ENCODE data around the gene FOXP1. TPM values are rescaled to one million over a fixed set of nuclear protein-coding genes. Genes with fewer than 3 reads are reported as not detected.

The FOXP1 gene
- 100 to 1,000 TPM in 1 of 12 donors, 10 to 100 TPM in 11; 17.7 to 192 (median 22.0) TPM for polyA plus RNA-seq (ENCODE audit: insufficient read length in 12 of 12)
- long read RNA-seq, donor 1, partial matches to known transcripts, result 0 of 6 reads
- long read RNA-seq, donor 1, other reads (novel, unspliced or antisense), result 0 of 6 reads
- long read RNA-seq, donor 2, partial matches to known transcripts, result 0 of 5 reads
- long read RNA-seq, donor 2, other reads (novel, unspliced or antisense), result 0 of 5 reads
- long read RNA-seq, donor 3, partial matches to known transcripts, result 0 of 1 reads
- long read RNA-seq, donor 3, other reads (novel, unspliced or antisense), result 0 of 1 reads
- long read RNA-seq, donor 4, result 0 reads
- long read RNA-seq, donor 5, partial matches to known transcripts, result 0 of 4 reads
- long read RNA-seq, donor 5, other reads (novel, unspliced or antisense), result 0 of 4 reads
- long read RNA-seq, donor 6, partial matches to known transcripts, result 0 of 1 reads
- long read RNA-seq, donor 6, other reads (novel, unspliced or antisense), result 0 of 1 reads
- long read RNA-seq, donor 7, partial matches to known transcripts, result 0 of 3 reads
- long read RNA-seq, donor 7, other reads (novel, unspliced or antisense), result 0 of 3 reads
- long read RNA-seq, donor 8, partial matches to known transcripts, result 0 of 2 reads
- long read RNA-seq, donor 8, other reads (novel, unspliced or antisense), result 0 of 2 reads
- long read RNA-seq, donor 9, partial matches to known transcripts, result 0 of 2 reads
- long read RNA-seq, donor 9, other reads (novel, unspliced or antisense), result 0 of 2 reads
- long read RNA-seq, donor 10, partial matches to known transcripts, result 0 of 4 reads
- long read RNA-seq, donor 10, other reads (novel, unspliced or antisense), result 0 of 4 reads
- long read RNA-seq, donor 11, partial matches to known transcripts, result 0 of 3 reads
- long read RNA-seq, donor 11, other reads (novel, unspliced or antisense), result 0 of 3 reads

DNA sequence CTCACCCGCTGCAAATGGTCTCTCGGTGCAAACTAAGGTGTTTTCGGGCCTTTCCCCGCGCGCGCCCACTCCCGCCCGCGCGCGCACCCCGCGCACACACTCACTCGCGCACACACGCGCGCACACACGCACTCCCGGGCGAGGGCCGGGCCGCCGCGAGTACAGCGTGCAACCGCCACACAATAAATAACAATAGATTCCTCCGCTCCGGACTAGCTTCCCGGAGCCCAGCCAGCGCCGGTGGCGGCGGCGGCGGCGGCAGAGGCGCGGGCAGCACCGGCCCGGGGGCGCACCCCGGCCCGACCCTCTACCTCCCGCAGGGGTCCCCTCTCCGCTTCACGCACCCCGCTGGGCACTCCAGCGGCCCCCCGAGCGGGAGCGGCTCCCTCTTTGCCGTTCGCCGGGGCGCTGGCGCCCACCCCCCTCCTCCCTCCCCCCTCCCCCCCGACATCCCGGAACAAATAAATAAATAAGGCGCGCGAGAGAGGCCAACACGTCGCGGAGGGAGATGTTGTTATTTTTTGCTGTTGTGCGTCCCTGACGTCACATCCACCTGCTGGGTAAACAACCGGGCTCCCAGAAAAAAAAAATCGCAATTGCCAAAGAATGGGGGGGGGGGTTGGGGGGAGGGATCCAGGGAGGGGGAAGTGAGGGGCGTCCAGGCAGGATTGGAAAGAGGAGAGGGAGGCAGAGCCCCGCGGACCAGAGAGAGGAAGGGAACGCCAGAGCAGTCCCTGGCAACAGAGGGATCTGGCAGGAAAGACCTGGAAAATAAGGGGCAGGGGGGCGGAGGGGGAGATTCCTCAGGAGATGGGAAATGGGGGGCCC, at the start of gene FOXP1:
TSS of gene FOXP1 (minus strand) at position 163 of the 828 bp plus-strand sequence. CDS start 385,347 bp downstream, outside the sequence.
- DNase-seq, result peak; percentile 83

DNA sequence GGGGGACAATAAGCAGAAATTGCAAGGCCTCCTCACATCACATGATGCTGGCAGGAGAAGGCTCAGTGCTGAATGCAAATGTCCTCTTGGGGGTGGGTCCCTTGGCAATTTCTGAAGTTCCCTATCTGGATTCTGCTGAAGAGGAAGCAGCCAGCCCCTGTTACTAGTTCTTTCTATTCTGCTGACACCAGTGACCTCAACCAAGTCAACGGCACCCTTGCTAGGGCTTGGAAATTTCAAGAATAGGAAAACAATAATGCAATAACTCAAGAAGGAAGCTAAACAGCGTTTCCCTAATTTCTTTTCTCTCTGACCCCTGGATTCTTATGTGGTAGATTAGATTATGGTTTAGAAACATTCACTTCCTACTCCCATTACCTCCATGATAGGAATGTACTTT, 46.2 kb upstream of the FOXP1 start:
- no peak for DNase-seq

DNA sequence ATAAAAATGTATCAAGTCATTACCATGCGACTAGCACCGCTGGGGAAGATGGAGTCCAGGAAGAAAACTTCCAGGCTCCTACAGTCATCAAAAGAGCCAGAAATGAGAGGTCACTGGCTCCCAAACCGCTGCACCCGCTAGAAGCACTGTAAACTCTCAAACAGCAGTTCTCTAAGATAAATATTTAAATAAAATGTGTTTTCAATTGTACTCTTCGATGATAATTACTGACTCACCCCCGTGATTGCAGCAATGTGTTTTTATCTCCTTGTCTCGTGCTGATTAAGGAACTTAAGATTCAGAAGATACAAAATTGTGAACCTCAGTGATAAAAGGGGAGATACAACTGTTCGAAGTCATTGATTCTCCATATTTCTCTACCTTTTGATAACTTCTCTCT, 45.8 kb upstream of the FOXP1 start:
- peak; percentile 15 for DNase-seq

DNA sequence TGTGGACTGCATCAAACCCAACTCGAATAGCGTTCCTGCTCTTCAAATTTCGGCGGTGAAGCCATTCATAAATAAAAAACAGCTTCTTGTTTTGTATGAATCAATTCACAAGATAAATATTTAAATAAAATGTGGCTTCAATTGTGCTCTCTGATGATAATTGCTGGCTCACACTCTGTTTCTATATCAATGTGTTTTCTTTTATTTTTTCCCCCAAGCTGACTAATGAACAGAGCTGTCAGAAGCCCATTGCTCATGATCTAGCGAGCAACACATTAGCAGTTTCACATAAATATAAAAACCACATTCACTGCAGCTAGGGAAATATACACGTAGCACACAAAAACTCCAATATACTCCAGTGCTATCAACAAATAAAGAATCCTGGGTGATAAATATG, 45.0 kb upstream of the FOXP1 start:
- DNase-seq, result no peak

DNA sequence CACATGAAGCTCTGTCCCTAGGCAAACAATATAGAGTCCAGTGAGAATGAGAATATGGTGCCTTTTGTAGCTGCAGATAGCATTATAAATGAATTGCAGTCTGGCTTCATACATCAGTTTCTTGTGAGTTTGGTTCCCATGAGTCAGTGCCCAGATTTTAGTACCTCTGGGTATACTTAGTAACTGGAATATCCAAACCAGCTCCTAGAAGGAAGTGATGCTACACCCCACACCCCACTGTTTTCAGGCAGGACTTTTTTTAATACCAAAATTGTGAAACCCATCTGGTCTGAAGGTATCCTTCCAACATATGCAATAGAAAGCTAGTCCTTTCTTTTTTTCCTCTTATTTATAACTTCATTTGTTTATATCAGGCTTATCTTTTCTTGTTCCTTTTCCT, 42.1 kb upstream of the FOXP1 start:
- no peak for DNase-seq

DNA sequence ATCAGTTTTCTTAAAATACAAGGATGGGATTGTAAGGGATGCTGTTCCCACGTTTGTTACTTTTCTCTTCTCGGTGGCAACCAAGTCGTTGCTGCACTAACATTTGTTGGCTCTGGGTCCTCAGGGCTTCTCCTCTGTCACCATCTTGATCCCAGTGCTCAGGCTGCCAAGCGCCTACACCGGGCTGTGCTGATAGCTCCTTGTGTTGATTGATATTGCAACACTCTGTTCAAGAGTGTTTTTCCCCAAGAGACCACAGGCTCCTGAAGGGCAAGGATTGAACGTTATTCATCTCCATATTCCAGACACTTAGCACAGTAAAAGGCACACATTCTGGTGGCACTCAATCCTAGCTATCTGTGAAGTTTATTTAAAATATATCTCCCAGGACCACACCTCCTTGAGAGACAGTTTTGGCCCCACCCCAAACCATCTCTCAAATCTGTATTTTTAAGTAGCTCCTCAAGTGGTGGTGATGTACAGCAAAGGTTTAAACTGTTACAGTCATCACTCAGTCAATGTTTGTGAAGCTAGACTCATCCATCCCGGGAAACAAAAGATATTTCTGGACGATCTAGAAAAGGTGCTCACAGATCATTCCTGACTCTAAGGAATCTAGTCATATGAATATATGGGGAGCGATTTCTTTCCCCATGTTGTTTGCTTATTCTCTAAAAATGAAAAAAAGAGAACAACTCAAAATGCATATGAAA, 38.5 kb upstream of the FOXP1 start:
- DNase-seq, result no peak

DNA sequence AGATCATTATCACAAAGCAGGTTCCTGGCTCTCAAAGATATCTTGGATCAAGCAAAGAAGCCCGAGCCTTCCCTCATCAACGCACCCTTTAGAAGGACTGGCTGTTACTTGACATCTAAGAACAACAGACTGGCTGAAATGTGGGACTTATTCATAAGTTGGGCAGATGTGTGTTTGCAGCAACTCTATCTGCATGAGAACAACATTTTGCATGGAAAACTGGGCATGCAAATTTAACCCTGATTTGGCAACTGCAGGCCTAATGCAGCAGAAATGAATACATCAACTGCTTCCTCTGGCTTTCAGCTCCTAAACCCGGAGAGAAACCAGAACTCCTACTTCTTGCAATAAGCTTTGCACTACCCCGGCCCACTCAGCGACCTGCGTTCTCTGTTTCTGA, 35.0 kb upstream of the FOXP1 start:
- DNase-seq, result no peak

DNA sequence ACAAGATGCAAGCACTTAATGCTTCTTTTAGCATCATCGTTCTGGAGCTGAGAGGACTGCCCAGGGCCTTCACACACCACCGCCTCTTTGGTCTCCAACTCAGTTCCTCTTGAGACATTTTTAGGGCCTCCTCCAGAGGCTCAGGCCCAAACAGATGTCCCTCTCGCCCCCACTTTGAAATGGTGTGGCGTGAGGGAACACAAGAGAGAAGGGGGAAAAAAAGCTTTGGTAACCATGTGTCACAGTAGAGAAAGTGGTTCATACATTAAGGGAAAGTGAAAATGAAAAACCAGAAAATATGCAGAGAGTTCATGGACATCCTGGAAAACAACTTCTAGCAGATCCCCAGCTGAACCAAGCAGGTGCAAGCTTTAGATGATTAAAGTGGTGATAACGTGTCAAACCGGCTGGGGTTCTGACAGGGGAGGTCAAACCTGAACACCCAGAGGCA, 33.1 kb upstream of the FOXP1 start:
- DNase-seq, result no peak

DNA sequence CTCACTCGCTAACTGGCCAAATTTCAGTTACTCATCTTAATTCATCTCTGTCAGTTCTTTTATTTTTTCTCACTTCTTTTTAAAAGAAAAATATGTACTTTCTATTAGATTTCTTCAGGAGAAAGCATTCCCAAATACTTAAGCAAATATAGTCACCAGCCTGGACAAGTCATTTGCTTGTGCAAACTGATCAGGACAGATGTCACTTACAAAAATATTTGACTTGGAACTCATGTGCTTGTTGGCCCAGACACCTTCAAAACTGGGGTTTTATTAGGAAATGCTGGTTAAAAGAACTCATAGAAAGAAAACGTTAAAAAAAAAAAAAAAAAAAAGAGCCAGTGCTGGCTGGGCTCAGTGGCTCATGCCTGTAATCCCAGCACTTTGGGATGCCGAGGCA, 31.3 kb upstream of the FOXP1 start:
- no peak for DNase-seq

DNA sequence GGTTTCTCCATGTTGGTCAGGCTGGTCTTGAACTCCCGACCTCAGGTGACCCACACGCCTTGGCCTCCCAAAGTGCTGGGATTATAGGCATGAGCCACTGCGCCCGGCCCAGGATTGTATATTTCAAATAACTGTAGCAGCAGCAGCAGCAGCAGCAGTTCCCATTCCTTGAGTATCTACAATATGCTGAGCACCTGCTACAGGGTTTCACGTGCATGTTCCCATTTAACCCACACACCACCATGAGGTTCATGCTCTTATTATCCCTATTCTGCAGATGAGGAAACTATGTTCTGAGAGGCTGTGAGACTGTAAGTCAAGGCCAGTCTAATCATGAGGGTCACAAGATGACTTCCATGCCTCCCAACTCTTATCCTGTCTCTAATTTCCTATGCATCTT, 30.9 kb upstream of the FOXP1 start:
- DNase-seq, result no peak

DNA sequence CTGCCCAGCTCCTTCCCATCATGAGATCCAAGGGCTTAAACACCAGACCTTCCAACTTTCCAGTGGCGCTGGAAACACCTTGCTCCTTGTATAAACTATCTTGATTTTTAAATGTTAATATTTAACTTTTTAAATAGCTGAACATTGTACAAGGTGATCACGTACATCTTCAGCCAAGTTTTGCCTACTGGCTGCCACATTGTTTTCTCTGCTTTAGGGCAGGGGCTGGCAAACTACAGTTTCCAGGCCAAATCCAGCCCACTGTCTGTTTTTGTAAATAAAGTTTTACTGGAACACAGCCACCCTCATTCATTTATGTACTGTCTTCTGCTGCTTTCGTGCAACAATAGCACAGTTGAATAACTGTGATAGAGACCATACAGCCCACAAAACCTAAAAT, 27.6 kb upstream of the FOXP1 start:
- DNase-seq, result no peak

DNA sequence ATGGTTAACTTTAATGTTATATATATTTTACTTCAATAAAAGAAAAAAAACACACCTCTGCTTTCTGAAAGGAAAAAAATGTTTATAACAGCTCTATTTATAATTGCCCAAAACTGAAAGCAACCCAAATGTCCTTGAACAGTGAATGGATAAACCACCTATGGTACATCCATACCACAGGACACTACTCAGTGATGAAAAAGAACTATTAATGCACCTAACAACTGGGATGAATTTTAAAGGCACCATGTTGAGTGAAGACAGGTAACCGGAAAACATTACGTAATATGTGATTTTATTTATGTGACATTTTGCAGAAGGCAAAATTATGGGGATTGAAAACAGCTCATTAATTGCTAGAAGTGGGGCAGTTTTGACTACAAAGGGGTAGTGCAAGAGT, 23.8 kb upstream of the FOXP1 start:
- no peak for DNase-seq

DNA sequence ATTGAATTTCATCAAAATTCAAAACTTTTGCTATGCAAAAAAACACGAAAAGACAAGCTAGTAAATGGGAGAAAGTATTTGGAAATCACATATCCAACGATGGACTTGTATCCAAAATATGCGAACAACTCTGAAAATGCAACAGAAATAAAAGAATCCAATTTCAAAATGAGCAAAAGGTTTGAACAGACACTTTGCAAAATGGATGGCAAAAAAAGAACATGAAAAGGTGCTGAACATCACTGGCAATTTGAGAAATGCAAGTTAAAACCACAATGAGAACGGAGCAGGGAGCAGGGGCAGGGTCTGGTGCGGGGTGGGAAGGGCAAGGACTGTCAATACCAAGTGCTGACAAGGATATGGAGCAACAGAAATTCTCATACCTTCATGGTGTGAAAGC, 23.1 kb upstream of the FOXP1 start:
- no peak for DNase-seq

DNA sequence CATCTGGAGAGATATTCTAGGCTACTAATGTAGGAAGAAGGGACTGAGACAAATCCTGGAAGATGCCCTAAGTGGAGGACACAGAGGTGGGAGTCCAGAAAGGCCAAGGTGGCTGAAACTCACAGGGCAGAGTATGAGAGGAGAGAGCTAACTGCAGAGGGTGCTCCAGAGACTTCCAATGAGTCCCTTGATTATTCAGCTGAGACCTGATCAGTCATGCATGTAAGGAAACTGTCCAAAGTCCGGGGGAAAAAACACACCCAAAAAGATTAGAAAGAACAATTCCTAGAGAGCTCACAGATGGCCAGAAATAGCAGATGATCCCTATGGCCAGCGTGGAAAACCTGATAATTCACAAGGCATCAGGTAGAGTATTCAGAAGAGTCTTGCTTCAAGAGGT, 18.7 kb upstream of the FOXP1 start:
- DNase-seq, result no peak

DNA sequence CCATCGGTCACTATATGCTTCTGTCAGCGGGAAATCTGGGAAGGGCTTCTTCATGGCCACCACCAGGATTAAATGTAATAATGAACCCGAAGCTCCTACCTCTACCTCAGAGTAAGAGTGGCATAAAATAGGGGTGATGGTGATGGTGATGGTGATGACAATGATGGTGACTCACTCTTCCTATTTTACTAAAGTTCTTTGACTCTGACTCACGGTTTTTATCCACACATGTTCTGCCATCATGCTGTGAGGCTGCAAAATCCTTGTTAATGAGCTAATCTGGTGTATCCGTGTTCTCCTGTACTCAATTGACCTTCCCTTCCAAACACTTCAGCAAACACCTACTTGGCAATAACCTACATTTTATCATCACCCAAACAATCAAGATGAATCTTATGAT, 18.3 kb upstream of the FOXP1 start:
- DNase-seq, result no peak

DNA sequence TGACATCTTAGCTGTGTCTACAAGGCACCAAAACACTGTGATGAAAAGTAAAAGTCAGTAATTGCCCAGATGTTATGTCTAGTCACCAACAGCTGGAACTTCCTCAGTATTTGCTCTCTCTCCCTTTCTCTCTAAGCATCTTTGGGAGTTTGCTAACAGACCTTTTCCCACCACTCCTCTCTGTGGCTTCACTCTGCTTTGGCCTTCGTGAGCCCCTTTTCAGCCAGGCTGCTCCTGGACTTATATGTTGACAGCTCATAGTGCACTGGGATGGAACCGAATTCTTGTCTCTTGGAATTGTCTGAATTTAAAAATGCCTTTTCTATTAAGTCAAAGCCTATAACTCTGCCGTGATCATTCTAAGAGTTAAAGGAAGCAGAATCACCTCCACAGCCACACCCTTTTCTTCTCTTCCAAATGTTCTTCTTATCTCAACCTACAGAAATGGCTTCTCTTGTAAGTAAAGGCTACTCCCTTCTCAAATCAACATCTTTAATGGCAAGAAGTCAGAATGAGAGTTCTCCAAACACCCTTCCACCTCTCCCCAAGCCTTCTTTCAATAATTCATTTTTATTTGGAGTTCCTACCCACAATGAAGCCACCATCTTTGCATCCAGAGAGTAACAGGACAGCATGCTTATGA, 17.2 kb upstream of the FOXP1 start:
- no peak for DNase-seq

DNA sequence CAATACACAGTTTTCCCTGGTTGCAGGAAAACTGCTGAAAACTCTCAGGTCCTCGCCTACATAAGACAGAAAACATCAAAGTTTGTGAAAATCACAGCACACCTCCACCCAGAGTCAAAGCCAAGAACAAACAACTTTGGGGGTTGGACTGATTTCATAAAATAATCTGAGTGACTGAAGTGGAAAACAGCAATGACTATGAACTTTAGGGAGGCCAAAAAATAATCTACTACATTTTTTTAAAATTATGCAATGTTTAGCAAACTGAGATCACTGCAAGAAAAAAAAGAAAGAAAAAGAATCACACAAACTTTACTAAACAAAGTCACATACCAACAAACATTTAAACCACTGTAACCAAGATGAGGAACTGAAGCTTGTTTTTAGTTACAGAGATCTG, 15.9 kb upstream of the FOXP1 start:
- DNase-seq, result no peak

DNA sequence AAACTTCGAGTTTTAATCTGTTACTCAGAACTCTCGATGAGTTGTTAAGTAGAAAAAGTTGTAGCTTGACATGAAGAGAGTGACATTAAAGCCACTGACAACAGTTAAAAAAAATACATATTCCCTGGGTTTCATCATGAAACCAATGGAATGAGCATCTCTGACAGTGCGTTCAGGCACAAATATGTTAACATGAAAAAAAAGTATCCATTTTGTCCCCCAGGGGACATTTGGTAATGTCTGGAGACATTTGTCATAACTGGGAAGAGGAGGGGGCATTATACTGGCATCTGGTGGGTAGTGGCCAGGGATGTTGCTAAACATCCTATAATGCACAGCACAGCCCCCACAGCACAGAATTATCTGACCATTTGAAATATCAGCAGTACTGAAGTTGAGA, 14.8 kb upstream of the FOXP1 start:
- no peak for DNase-seq

DNA sequence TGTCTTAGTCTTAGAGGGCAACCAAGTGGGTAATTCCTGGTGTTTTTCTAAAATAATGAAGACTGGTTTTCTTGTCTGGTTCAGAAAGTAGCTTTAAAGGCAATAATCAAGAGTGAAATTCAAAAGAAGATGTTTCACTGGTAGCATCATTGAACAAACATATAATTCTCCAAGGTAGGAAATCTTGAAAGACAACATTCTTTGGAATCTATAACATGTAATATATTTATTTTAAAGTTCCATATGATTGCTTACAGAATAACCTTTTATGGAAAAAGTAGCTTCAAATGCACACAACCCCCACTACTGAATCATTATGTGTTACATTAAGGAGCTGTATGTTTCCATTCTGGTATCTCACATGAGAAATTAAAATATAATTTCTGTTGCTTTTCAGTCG, 13.8 kb upstream of the FOXP1 start:
- DNase-seq, result no peak

DNA sequence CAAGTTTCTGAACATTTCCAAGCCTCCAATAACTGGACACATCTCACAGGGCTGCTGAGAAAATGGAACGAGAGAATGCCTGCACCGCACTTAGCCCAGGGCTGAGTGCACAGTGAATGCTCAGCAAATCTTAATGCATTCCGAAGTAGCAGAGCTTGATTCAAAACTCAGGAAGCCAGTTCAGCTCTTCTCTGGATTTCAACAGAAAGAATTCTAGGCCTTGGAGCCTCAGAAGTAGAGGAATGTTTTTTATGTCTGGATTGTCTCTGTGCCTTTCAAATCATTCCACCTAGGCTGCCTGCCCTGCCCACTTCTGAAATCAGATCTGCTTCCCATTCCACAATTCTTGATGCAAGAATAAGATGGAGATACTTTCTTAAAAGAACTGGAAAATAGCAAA, 9.6 kb upstream of the FOXP1 start:
- no peak for DNase-seq

DNA sequence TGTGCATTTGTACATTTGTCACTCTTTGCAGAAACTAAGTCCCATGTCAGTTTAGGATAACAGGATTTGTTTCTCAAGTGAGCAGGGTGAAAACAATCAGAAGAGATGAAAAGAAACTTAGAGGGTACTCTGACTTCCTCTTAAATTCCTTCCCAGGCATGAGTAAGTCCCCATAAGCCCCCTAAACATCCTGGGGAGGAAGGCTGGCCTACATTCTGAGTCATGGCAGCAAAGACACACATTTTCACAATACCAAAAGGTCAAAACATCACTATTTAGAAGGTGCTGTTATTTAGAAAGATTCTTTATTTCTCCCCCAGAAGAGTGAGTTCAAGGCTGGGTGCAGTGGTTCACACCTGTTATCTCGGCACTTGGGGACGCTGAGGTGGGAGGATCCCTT, 7.6 kb upstream of the FOXP1 start:
- no peak for DNase-seq
